ENCODE measurements around the gene MON1B. TPM values are rescaled to one million over a fixed set of nuclear protein-coding genes. Genes with fewer than 3 reads are reported as not detected.

The MON1B gene
- total and polyA plus RNA-seq, 2 of the 13 experiments (the other 11 are each of a cell fraction or from before 2014, with no cell fraction given), result 13.4 to 15.6 TPM

- Histone ChIP-seq H3K79me2 (ENCODE audit: insufficient read depth, low read length) (no peaks in the 10 kb centered on the region), H3K27ac (ENCODE audit: extremely low read length, insufficient read depth, low read length) (no peak overlapping the region), H3K4me2 (ENCODE audit: low read depth, low read length) (no peak overlapping the region), H4K20me1 (ENCODE audit: insufficient read depth, low read length) (no peaks in the 10 kb centered on the region), H3K27me3 (ENCODE audit: control insufficient read depth in 1 of 2, insufficient read depth in 2 of 2, low read length in 2 of 2) (peaks cover 0 to 16% of the 10 kb centered on the region in 2 experiments; a peak in 4 of 5 replicates), H3K9ac (ENCODE audit: insufficient read depth, low read depth, low read length) (no peak overlapping the region), H3K4me3 (replicated peaks in 1 of 3; ENCODE audit: insufficient read depth in 1 of 3, low read depth in 2 of 3, low read length in 3 of 3) (no peak overlapping the region), H3K9me3 (ENCODE audit: low read length) (no peaks in the 10 kb centered on the region), H2AFZ (ENCODE audit: low read length) (no peak overlapping the region), H3K4me1 (ENCODE audit: insufficient read depth, low read length) (no peaks in the 10 kb centered on the region), H3K36me3 (replicated peaks in 1 of 2; ENCODE audit: control insufficient read depth in 1 of 2, insufficient read depth in 2 of 2, low read length in 2 of 2) (no peaks in the 10 kb centered on the region)
- BruUV-seq (replicated peaks), result no TSS peak
- CTCF ChIA-PET (ENCODE audit: low intra/inter-chr PET ratio, low total read pairs), result no interaction called here
- ATAC-seq (no peak), DNase-seq (ENCODE audit: low spot score) (no peak), FAIRE-seq (no peak)
- in situ Hi-C loops (cut with HindIII; ENCODE audit: extremely low pct_ligation_motif_present, low pct_unique_long_range_greater_than_20kb) (loop anchor here (5.0 to 25.0 kb wide), 2 partner anchors 431 to 731 kb away; no protein-coding TSS in a partner anchor), intact Hi-C loops (cut with micrococcal nuclease; ENCODE audit: unreplicated experiment) (loop anchor here (10.0 kb wide), 1 partner anchor 774 kb away; no protein-coding TSS in a partner anchor)
- TF ChIP-seq RNF2 (conservative IDR thresholded peaks at IDR 0.05; ENCODE audit: low read depth) (no peak), ZNF800 (CRISPR knock-in tag; IDR thresholded peaks at IDR 0.05) (no peak), ZFP36L1 (CRISPR knock-in tag; IDR thresholded peaks at IDR 0.05) (no peak), ZNF678 (CRISPR knock-in tag; IDR thresholded peaks at IDR 0.05) (no peak), NFATC3 (CRISPR knock-in tag; IDR thresholded peaks at IDR 0.05) (no peak), ELF3 (CRISPR knock-in tag; IDR thresholded peaks at IDR 0.05) (no peak), ZNF563 (CRISPR knock-in tag; IDR thresholded peaks at IDR 0.05) (no peak), STAT5B (CRISPR knock-in tag; IDR thresholded peaks at IDR 0.05) (no peak), DRAP1 (CRISPR knock-in tag; IDR thresholded peaks at IDR 0.05) (no peak), ZNF558 (CRISPR knock-in tag; IDR thresholded peaks at IDR 0.05; ENCODE audit: borderline replicate concordance) (no peak), ZNF557 (CRISPR knock-in tag; IDR thresholded peaks at IDR 0.05) (no peak), DNMT3B (CRISPR knock-in tag; conservative IDR thresholded peaks at IDR 0.05) (no peak), HNF4G (IDR thresholded peaks at IDR 0.05; ENCODE audit: borderline replicate concordance, low read depth, low read length) (no peak), HNF4G (CRISPR knock-in tag; IDR thresholded peaks at IDR 0.05; ENCODE audit: borderline replicate concordance, low read depth) (no peak), CTCF (CRISPR knock-in tag; IDR thresholded peaks at IDR 0.05) (no peak)
- POLR2A ChIA-PET, result no interaction called here
- WGBS (ENCODE audit: low lambda C conversion rate), result 19% methylated on average over 3 of the region's 3 CpGs
These were observed 40.1 kb downstream of the MON1B start for GRCh38 chr16:77231047-77231446.
